Measurements from ENCODE around the gene RIPPLY1. TPM values are rescaled to one million over a fixed set of nuclear protein-coding genes. Genes with fewer than 3 reads are reported as not detected.

RIPPLY1 gene
- total RNA-seq, 2 experiments from 2014 or later, result not detected

DNA sequence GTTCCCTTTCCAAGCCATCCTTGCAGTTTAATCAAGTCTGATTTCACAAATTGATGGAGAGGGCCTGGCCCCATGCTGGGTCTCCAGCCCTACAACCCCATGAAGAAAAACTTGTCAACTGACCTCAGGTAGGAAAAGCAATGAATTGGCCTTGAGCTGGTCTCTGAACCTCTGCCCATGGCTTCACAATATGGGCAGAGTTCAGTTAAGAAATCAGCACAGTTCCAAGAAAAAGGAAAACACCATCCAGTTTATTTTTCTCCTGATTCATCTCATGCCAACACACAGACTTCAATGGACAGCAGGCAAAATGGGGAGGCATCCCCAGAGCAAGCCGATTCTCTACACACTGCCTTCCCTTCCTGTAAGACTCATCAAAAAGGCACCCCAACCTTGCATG lies 3.3 kb downstream of the RIPPLY1 start:
- DNase-seq (no peak), ATAC-seq (no peak)
- Mint-ChIP-seq H3K27ac (no peak overlapping the region), H3K4me3 (no peak overlapping the region), H3K4me1 (ENCODE audit: low read depth) (no peaks in the 10 kb centered on the region), H3K27me3 (no peaks in the 10 kb centered on the region), H3K36me3 (ENCODE audit: low read depth) (no peaks in the 10 kb centered on the region), H3K9me3 (no peaks in the 10 kb centered on the region)
- CTCF ChIA-PET, result no interaction called here
- TF ChIP-seq, protein P1, sequence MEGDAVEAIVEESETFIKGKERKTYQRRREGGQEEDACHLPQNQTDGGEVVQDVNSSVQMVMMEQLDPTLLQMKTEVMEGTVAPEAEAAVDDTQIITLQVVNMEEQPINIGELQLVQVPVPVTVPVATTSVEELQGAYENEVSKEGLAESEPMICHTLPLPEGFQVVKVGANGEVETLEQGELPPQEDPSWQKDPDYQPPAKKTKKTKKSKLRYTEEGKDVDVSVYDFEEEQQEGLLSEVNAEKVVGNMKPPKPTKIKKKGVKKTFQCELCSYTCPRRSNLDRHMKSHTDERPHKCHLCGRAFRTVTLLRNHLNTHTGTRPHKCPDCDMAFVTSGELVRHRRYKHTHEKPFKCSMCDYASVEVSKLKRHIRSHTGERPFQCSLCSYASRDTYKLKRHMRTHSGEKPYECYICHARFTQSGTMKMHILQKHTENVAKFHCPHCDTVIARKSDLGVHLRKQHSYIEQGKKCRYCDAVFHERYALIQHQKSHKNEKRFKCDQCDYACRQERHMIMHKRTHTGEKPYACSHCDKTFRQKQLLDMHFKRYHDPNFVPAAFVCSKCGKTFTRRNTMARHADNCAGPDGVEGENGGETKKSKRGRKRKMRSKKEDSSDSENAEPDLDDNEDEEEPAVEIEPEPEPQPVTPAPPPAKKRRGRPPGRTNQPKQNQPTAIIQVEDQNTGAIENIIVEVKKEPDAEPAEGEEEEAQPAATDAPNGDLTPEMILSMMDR (IDR thresholded peaks at IDR 0.05), result no peak
- intact Hi-C loops (cut with micrococcal nuclease), result loop anchor here (5.0 to 10.0 kb wide), 2 partner anchors 52 to 525 kb away; no protein-coding TSS in a partner anchor
- POLR2A ChIA-PET, result no interaction called here

DNA sequence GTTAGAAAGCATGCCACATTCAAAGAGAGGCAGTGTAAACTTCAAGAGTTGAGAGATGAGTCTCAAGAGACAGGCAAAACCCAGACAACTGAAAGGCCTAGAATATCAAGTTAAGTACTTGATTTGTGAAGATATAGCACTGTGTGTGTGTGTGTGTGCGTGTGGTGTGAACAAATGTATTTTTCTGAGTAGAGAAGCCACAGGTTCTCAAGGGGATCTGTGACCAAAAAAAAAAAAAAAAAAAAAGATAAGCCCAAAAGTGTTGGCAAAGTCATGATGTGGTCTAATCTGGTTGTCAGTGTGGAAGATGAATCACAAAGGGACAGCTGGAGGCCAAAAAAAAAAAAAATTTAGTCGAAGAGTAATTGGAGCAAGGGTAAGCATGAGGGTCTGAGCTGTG lies 3.9 kb downstream of the RIPPLY1 start:
- TF ChIP-seq, protein P1 (IDR thresholded peaks at IDR 0.05), result no peak
- intact Hi-C loops (cut with micrococcal nuclease), result loop anchor here (5.0 to 10.0 kb wide), 2 partner anchors 53 to 526 kb away; no protein-coding TSS in a partner anchor
- CTCF ChIA-PET, result interaction anchor here (0.7 to 1.9 kb wide), 9 partner anchors 9 to 100 kb away, joined by 3 to 7 read pairs (median 3); partner anchors contain the start of gene MORC4

DNA sequence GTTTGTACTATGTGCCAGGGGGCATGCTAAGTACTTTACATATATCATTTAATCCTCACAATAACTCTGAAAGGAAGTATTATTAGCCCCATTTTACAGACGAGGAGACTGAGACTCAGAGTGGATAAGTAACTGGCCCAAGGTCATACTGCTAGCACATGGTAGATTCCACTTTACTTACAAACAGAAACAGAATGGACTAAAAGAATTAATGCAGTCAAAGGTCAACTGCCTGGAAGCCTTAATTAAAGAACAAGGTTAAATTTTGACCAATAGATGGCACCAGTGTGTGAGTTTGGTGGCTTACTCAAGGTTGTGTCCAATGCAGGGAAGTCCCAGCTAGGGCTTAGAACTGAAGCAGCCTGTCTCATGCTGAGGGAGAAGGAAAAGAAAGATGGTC lies 4.7 kb downstream of the RIPPLY1 start:
- DNase-seq, result peak; percentile 7
- ChIA-PET CTCF (interaction anchor here (0.7 to 1.9 kb wide), 10 partner anchors 9 to 101 kb away, joined by 3 to 7 read pairs (median 3); partner anchors contain the start of gene MORC4), POLR2A (no interaction called here)
- no peaks in the 10 kb centered on the region for H3K27me3 Mint-ChIP-seq
- intact Hi-C loops (cut with micrococcal nuclease), result loop anchor here (5.0 to 10.0 kb wide), 2 partner anchors 54 to 526 kb away; no protein-coding TSS in a partner anchor
- H3K27ac Mint-ChIP-seq, result no peak overlapping the region
- H3K4me1 Mint-ChIP-seq (ENCODE audit: low read depth), result no peaks in the 10 kb centered on the region
- no peak overlapping the region for H3K4me3 Mint-ChIP-seq
- TF ChIP-seq, protein P1 (IDR thresholded peaks at IDR 0.05), result no peak
- no peaks in the 10 kb centered on the region for H3K36me3 Mint-ChIP-seq (ENCODE audit: low read depth)
- no peaks in the 10 kb centered on the region for H3K9me3 Mint-ChIP-seq
- peak; percentile 53 for ATAC-seq

More for the DNA sequence above, 3.9 kb downstream of the RIPPLY1 start:
- no peaks in the 10 kb centered on the region for H3K9me3 Mint-ChIP-seq
- no peak overlapping the region for H3K27ac Mint-ChIP-seq
- POLR2A ChIA-PET, result no interaction called here
- no peak overlapping the region for H3K4me3 Mint-ChIP-seq
- no peaks in the 10 kb centered on the region for H3K27me3 Mint-ChIP-seq
- DNase-seq (no peak), ATAC-seq (no peak)
- H3K36me3 Mint-ChIP-seq (ENCODE audit: low read depth), result no peaks in the 10 kb centered on the region
- no peaks in the 10 kb centered on the region for H3K4me1 Mint-ChIP-seq (ENCODE audit: low read depth)

DNA sequence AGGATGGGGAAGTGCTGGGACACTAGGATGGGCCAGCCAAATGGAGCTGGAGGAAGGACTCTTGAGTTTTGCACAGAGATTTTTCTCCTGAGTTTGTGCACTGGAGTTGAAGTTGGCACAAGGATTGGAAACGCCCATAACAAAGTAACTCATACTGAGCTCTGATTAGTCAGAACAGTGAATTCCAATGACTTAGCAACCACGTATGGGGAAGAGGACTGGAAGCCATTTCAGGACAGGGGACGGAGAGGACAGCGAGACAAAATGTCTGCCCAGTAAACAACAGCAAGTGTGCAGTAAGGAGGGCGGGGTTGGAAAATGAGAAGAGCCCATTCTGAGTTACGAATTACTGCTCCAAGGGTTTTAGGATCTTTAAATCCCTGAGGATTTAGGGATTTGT lies 5.9 kb downstream of the RIPPLY1 start:
- ATAC-seq, result no peak
- intact Hi-C loops (cut with micrococcal nuclease), result loop anchor here (5.0 to 10.0 kb wide), 2 partner anchors 55 to 528 kb away; no protein-coding TSS in a partner anchor
- H3K4me3 Mint-ChIP-seq, result no peak overlapping the region

DNA sequence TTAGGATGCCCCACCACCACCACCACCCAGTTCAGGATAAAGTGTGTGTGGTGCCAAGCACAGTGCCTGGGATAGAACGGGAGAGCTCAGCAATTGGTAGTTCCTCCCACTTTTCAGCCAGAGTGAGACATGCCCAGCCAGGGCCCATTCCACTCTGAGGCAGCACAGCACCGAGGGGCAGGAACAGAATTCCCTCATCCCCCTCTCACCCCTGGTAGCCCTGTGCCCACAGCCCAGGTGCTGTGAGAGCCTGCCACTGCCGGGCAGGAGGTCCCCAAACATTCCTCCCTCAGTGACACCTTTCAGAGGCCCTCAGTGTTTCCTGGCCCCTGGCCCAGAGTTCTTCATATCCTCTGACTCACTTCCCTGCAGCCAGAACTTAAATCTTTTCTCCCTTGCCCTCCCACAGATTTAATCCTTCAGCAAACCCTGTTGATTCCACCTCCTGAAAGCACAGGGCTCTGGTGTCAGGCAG lies 8.1 kb downstream of the RIPPLY1 start:
- no peaks in the 10 kb centered on the region for H3K4me1 Mint-ChIP-seq (ENCODE audit: low read depth)
- H3K27me3 Mint-ChIP-seq, result peaks cover 3% of the 10 kb centered on the region
- H3K36me3 Mint-ChIP-seq (ENCODE audit: low read depth), result no peaks in the 10 kb centered on the region
- ChIA-PET POLR2A (no interaction called here), CTCF (interaction anchor here (1.0 to 2.2 kb wide), 8 partner anchors 10 to 533 kb away, joined by 4 to 22 read pairs (median 4); partner anchors contain the start of gene RIPPLY1)
- no peak for ATAC-seq
- no peaks in the 10 kb centered on the region for H3K9me3 Mint-ChIP-seq
- H3K27ac Mint-ChIP-seq, result no peak overlapping the region
- intact Hi-C loops (cut with micrococcal nuclease), result loop anchor here (5.0 to 10.0 kb wide), 2 partner anchors 57 to 530 kb away; no protein-coding TSS in a partner anchor
- no peak for DNase-seq
- TF ChIP-seq, protein P1 (IDR thresholded peaks at IDR 0.05), result no peak
- no peak overlapping the region for H3K4me3 Mint-ChIP-seq

More for the DNA sequence above, 5.9 kb downstream of the RIPPLY1 start:
- CTCF ChIA-PET, result interaction anchor here (0.9 to 1.9 kb wide), 2 partner anchors 25 to 122 kb away, joined by 3 to 7 read pairs; no protein-coding TSS in a partner anchor
- Mint-ChIP-seq H3K4me1 (ENCODE audit: low read depth) (no peaks in the 10 kb centered on the region), H3K27ac (no peak overlapping the region), H3K9me3 (no peaks in the 10 kb centered on the region), H3K36me3 (ENCODE audit: low read depth) (no peaks in the 10 kb centered on the region), H3K27me3 (no peaks in the 10 kb centered on the region)
- TF ChIP-seq, protein P1 (IDR thresholded peaks at IDR 0.05), result no peak
- DNase-seq, result no peak
- POLR2A ChIA-PET, result interaction anchor here (0.7 kb wide), 1 partner anchor 431 kb away, joined by 3 read pairs; no protein-coding TSS in a partner anchor

Measured in activated CD8-positive, alpha-beta T cell treated with anti-CD3 and anti-CD28 coated beads for 36 hours (primary cell).